Measurements from ENCODE around the gene FAM53A. TPM values are rescaled to one million over a fixed set of nuclear protein-coding genes. Genes with fewer than 3 reads are reported as not detected.

Gene FAM53A
- total RNA-seq, 1 donor, result 0.86 TPM

DNA sequence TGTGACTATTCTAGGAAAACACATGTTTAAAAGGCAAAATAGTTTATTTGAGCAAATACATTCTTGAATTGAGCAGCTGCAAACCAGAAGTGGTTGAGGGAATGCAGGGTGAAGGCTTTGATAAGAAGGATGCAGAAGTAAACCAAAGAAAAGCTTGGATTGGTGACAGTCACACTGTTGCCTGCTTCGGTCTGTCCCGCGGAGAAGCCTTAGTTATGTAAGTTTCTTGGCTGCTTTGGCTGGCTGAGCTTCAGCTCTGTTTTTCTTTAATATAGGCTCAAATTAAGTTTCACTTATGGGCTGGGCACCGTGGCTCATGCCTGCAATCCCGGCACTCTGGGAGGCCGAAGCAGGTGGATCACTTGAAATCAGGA is 67.6 kb downstream of the FAM53A start:
- TF ChIP-seq, protein P1, sequence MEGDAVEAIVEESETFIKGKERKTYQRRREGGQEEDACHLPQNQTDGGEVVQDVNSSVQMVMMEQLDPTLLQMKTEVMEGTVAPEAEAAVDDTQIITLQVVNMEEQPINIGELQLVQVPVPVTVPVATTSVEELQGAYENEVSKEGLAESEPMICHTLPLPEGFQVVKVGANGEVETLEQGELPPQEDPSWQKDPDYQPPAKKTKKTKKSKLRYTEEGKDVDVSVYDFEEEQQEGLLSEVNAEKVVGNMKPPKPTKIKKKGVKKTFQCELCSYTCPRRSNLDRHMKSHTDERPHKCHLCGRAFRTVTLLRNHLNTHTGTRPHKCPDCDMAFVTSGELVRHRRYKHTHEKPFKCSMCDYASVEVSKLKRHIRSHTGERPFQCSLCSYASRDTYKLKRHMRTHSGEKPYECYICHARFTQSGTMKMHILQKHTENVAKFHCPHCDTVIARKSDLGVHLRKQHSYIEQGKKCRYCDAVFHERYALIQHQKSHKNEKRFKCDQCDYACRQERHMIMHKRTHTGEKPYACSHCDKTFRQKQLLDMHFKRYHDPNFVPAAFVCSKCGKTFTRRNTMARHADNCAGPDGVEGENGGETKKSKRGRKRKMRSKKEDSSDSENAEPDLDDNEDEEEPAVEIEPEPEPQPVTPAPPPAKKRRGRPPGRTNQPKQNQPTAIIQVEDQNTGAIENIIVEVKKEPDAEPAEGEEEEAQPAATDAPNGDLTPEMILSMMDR (IDR thresholded peaks at IDR 0.05; ENCODE audit: insufficient read depth, low read depth, low read length), result no peak
- no peak overlapping the region for H3K4me3 ChIP-seq (ENCODE audit: low read depth, low read length)
- no peak for DNase-seq (ENCODE audit: low read depth)

DNA sequence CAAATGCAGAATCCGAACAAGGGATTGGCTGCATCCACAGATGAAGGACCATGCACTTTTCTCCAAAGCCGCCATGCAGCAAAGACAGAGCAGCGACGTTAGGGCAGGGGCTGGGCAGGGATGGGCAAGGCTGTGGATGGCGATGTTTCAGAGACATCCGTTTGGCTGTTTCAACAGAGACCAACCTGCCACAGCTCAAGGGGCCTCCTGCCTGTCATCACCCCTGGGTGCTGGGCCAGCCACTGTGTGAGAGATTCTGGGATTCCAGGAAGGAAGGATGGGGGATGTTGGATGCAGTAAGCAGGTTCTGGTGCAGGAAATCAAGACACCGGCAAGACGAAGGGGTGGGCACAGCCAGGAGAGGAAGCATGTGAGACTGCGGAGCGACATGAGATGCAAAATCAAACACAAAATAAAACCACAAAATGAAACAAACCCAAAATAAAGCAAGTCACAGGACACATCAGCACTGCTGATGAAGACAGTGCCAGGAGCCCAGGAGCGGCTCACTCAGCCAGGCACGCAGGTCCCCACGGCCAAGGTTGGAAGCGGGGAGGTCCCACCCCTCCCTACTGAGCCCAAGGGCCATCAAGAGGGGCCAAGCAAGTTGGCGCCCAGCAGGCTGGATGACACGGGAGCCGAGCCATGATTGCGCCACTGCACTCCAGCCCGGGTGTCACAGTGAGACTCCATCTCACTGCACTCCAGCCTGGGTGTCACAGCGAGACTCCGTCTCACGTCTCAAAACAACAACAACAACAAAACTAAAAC is 68.1 kb downstream of the FAM53A start:
- TF ChIP-seq, protein P1 (IDR thresholded peaks at IDR 0.05; ENCODE audit: insufficient read depth, low read depth, low read length), result no peak
- no peak for DNase-seq (ENCODE audit: low read depth)
- no peak overlapping the region for H3K4me3 ChIP-seq (ENCODE audit: low read depth, low read length)

DNA sequence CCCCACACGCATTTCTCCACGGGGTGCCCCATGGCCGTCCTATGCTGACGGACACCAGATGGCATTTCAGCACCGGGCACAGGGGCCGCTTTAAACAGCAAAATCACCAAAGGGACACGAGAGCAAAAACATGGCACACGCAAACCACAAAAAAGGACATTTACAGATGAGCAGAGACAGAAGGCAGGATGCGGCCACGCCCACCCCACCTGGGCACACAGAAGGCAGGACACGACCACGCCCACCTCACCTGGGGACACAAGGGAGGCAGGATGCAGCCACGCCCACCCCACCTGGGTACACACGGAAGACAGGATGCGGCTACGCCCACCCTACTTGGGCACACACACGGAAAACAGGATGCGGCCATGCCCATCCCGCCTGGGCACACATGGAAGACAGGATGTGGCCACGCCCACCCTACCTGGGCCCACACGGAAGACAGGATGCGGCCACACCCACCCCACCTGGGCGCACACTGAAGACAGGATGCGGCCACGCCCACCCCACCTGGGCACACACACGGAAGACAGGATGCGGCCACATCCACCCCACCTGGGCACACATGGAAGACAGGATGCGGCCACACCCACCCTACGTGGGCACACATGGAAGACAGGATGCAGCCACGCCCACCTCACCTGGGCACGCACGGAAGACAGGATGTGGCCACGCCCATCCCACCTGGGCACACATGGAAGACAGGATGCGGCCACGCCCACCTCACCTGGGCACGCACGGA is 69.1 kb downstream of the FAM53A start:
- no peak for DNase-seq (ENCODE audit: low read depth)
- TF ChIP-seq, protein P1 (IDR thresholded peaks at IDR 0.05; ENCODE audit: insufficient read depth, low read depth, low read length), result no peak
- H3K4me3 ChIP-seq (ENCODE audit: low read depth, low read length), result no peak overlapping the region

DNA sequence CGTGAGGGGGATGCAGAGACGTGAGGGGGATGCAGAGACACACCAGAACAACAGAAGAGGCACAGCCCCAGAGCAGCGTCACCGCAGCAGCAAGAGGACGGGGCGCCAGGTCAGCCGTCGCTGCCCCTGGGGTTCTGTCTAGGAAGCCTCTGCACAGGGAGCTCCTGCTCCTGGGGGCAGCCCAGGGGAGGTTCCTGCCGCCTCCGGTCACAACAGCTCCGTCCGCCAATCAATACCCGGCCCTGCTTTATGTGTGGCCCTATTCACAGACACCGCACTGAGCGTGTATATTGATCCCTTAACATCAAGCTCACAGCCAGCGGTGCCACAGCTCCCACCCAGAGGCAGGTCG is 69.6 kb downstream of the FAM53A start:
- TF ChIP-seq, protein P1 (IDR thresholded peaks at IDR 0.05; ENCODE audit: insufficient read depth, low read depth, low read length), result no peak

DNA sequence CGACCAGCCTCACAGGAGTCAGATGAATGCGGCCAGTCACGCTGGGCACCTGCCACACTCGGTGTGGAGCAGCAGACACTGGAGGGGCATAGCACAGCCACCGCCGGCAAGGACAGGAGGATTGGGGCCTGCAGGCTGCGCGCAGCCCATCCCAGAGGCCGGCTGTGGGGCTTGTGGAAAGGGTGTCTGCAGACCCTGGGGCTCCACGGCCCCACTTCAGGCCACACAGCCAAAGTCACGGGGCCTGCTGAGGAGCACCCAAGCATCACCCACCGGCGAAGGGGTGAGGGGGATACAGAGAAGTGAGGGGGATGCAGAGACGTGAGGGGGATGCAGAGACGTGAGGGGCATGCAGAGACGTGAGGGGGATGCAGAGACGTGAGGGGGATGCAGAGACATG is 70.1 kb downstream of the FAM53A start:
- no peak overlapping the region for H3K4me3 ChIP-seq (ENCODE audit: low read depth, low read length)
- TF ChIP-seq, protein P1 (IDR thresholded peaks at IDR 0.05; ENCODE audit: insufficient read depth, low read depth, low read length), result no peak
- DNase-seq (ENCODE audit: low read depth), result no peak

More for the DNA sequence above, 69.6 kb downstream of the FAM53A start:
- no peak overlapping the region for H3K4me3 ChIP-seq (ENCODE audit: low read depth, low read length)
- no peak for DNase-seq (ENCODE audit: low read depth)

DNA sequence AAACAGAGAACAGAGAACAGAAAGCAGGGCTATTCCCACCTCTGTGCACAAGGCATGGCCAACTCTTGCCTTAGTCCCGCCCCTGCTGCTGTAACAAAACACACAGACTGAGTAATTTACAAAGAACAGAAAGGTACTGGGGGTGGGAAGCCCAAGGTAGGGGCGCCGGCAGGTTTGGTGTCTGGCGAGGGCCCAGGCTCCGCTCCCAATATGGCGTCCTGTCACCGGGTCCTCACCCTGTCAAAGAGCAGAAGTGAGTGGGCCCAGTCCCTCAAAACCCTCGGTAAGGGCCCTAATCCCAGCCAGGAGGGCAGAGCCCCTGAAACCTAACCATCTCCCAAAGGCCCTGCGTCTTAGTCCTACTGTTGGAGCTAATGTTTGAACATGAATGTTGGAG is 71.0 kb downstream of the FAM53A start:
- no peak overlapping the region for H3K4me3 ChIP-seq (ENCODE audit: low read depth, low read length)
- TF ChIP-seq, protein P1 (IDR thresholded peaks at IDR 0.05; ENCODE audit: insufficient read depth, low read depth, low read length), result no peak
- no peak for DNase-seq (ENCODE audit: low read depth)

Data from fibroblast of villous mesenchyme (primary cell).